IPS DF 6.9 (cell line): Measurements from ENCODE around the gene OLFM4.

Experiments
- DNase-seq: peaks from one replicate; pipeline ENCODE4 v3.0.0-alpha.2; 2013; ENCODE audit warnings: low read depth, low spot score
- H3K27ac ChIP-seq: one replicate; pipeline ENCODE4 v1.5.1; 2013; ENCODE audit warnings: low read length, control low read depth
- H3K27me3 ChIP-seq: 2 replicates; pipeline ENCODE4 v1.6.1; 2013; ENCODE audit warnings: mild to moderate bottlenecking, low read length; ENCODE audit not compliant: control insufficient read depth, insufficient read depth
- H3K36me3 ChIP-seq: 2 replicates; pipeline ENCODE4 v1.6.1; 2013; ENCODE audit warnings: low read length; ENCODE audit not compliant: control insufficient read depth, insufficient read depth
- H3K4me1 ChIP-seq: 2 replicates; pipeline ENCODE4 v1.6.1; 2013; ENCODE audit warnings: low read length; ENCODE audit not compliant: control insufficient read depth, insufficient read depth
- H3K4me3 ChIP-seq: 2 replicates; pipeline ENCODE4 v1.5.1; 2013; ENCODE audit warnings: mild to moderate bottlenecking, low read length
- H3K9me3 ChIP-seq: 2 replicates; pipeline ENCODE4 v1.6.1; 2013; ENCODE audit warnings: low read length, inconsistent platforms; ENCODE audit not compliant: control insufficient read depth, insufficient read depth
- WGBS: extraction: QIAGEN DNeasy Blood & Tissue Kit; methylation state at CpG from one replicate; pipeline ENCODE4 v1.1.7; 2013; ENCODE audit warnings: mixed read lengths, missing lambda C conversion rate; ENCODE audit not compliant: insufficient read length, insufficient coverage; 5-methylcytosine and 5-hydroxymethylcytosine counted together

Gene OLFM4

DNA sequence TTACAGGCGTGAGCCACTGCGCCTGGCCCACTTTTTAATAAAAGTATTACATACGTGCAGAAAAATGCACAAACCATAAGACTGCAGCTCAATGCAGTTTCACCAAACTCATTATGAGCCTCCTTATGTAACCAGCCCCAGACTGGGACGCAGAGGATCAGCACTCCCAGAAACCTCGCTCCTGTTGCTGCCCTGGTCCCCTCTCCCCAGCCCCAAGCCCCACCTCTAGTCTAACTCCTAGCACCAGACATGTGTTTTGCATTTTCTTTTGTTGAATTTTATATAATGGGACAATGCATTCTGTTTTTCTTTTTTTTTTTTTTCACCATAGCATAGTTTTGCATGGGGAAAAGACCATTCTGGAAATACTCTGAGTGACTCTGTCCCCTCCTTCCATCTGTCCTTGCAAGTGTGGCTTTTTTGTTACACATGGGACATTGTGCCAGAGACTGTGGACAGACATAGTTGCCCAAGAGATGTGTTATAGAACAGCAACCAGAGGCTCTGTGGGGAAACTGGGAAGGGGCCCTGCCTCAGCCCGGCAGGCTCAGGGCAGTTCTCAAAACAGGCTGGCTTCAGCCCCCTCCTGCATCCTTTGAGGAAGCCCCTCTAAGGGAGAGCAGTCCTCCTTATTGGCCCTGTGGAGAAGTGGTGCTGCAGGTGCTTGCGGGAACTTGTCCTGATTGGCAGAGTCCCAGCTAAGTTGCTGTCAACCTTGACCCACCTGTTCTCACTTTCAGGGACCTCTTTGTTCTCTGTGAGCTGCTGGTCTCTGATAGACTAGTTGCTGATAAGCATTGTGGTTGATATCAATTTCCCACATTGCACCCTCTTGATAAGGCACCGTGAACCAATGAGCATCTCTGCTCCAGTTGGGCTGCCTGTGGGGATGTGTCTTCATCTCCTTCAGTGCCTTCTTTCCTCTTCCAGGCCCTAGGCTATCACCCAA lies 13.8 kb upstream of the OLFM4 start:
- no peaks in the 10 kb centered on the region for H3K27me3 ChIP-seq
- no peak overlapping the region for H3K4me3 ChIP-seq
- no peaks in the 10 kb centered on the region for H3K9me3 ChIP-seq
- no peak overlapping the region for H3K27ac ChIP-seq
- no peak for DNase-seq
- WGBS: no CpG with 5 or more reads among the region's 8 CpGs
- H3K36me3 ChIP-seq: no peaks in the 10 kb centered on the region
- H3K4me1 ChIP-seq: no peaks in the 10 kb centered on the region

DNA sequence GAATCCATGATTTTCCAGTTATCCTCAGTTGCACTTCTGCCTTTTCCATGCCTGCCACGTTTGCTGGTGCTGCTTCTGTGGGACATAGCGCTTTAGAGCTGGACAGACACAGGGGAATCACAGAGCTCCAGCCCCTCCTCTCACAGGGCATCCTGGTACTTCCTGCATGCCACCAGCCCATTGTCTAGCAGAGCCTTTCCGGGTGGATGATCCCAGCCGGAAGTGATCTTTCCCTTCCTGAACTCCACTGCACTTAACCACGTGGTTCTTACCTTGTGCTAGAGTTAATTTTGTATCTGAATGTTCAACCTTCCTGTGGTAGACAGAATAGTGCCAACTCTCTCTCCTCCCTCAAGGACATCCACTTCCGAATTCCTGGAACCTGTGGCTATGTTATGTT lies 12.6 kb upstream of the OLFM4 start:
- H3K9me3 ChIP-seq: no peaks in the 10 kb centered on the region
- peaks cover 1% of the 10 kb centered on the region; the same call in 1 of the 2 replicates for H3K4me1 ChIP-seq
- no peaks in the 10 kb centered on the region for H3K36me3 ChIP-seq
- H3K4me3 ChIP-seq: no peak overlapping the region
- H3K27ac ChIP-seq: no peak overlapping the region
- no peaks in the 10 kb centered on the region for H3K27me3 ChIP-seq
- DNase-seq: no peak
- WGBS: no CpG with 5 or more reads among the region's 6 CpGs

DNA sequence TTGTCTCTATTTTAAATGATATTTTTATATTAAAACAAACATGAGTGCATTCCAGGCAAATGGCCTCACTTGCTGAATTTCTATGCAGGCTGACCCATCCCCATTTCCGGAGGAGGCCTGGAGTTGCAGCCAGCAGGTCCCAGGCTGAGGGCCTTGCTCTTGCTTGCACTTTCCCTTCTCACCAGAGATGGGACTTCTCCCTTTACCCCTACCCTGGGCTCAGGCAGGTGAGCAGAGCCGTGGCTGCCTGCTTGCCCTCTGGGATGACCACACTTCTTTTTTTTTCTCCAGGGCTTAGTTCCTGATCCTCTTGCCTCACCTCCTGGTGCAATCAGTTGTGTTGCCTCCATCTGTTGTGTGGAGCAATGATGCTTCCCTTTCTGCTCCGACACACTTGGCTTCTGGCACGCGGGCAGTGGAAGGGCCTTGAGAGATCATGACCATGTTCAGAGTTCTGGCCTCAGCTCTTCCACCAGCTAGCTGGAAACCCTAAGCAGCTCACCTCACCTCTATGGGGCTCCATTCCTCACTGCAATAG lies 11.1 kb upstream of the OLFM4 start:
- no peak overlapping the region for H3K27ac ChIP-seq
- DNase-seq: no peak
- no CpG with 5 or more reads among the region's 5 CpGs for whole genome bisulfite sequencing
- H3K36me3 ChIP-seq: no peaks in the 10 kb centered on the region
- H3K4me3 ChIP-seq: no peak overlapping the region
- no peaks in the 10 kb centered on the region for H3K27me3 ChIP-seq
- peaks cover 2% of the 10 kb centered on the region; the same call in 1 of the 2 replicates for H3K4me1 ChIP-seq
- no peaks in the 10 kb centered on the region for H3K9me3 ChIP-seq

DNA sequence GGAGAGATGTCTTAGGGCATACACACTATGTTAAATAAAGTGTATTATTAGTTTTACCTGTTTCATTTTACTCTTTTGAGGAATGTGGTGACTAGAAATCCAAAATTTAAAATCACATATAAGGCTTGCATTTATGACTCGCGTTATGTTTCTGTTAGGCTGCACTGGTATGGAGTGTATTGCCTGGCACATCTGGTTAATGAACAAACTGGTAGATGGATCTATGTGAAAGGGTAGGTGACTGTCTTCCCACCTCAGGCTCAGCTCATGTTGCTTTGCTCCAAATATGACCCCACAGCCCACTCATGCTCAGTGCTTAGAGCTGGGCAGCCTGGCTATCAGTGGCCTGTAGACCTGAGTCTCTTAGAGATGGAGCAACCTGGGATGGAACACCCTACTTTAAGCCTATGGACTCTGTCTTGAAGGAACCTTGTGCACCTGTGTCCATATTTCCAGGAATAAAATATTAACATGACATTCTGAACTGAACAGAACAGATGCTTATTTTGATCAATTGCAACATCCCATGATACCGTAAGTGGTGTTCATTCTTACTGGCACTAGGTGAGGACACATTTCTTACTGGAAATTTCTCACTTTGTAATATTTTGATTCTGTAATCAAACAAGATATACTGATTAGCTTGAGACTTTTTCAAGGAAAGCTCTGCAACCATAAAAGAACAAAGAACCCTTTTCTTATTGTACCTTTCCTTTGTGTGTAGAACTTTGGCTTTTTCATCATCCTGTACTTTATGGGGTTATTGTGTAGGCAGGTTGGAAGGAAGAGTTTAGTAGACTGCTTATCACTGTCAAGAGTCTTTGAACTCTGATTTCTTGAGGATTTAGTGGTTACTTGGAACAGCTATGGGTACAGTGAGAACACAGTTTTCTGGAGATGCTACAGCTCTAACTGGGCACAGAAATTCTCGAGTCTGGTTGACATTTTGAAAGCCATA lies 9.6 kb upstream of the OLFM4 start:
- Histone ChIP-seq H3K4me1 (peaks cover 2% of the 10 kb centered on the region; the same call in 1 of the 2 replicates), H3K36me3 (no peaks in the 10 kb centered on the region), H3K27ac (no peak overlapping the region), H3K4me3 (no peak overlapping the region), H3K9me3 (no peaks in the 10 kb centered on the region), H3K27me3 (no peaks in the 10 kb centered on the region)
- WGBS: no CpG with 5 or more reads among the region's 4 CpGs
- DNase-seq: no peak

DNA sequence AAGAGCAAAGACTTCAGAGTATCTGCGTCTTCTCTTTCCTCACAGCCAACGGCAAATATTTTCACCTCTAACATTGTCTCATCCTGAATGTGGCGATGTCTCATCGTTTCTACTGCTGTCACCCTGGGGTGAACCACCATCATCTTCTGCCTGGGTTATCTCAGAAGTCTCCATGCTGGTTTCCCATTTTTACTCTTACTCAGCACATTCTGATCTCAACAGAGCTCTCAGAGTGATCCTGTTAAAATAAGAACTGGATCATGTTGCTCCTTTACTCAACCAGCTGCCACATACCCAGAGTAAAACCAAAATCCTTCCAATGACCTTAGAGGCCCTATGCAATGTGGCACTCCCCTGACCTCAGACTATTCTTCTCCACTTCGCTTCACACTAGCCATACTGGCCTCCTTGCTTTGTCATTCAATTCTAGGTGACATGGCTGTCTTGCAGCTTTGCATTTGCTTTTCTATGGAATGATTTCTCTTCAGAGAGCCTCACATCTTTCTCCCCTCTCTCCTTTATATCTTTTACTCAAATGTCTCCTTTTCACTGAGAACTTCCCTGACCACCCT lies 7.8 kb upstream of the OLFM4 start:
- DNase-seq: no peak
- Histone ChIP-seq H3K36me3 (no peaks in the 10 kb centered on the region), H3K27ac (no peak overlapping the region), H3K27me3 (no peaks in the 10 kb centered on the region), H3K9me3 (no peaks in the 10 kb centered on the region), H3K4me3 (no peak overlapping the region), H3K4me1 (peaks cover 2% of the 10 kb centered on the region; the same call in 1 of the 2 replicates)
- WGBS: no CpG with 5 or more reads among the region's 5 CpGs

DNA sequence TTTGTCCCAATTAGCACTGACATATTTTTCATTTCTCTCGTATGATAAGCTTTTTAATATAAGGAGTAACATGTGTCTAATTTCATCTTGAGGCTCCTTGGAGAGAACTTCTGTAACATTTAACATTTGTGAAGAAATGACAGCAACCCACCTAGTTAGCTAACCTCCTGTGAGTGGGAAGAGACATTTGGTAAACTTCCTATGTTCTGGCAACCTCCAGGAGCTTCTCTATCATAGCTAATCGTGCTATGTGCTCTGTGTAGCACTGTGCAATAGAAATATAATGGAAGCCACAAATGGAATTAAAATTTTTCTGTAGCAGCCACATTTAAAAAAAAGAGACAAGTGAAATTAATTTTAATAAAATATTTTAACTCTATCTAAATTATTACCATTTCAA lies 5.4 kb upstream of the OLFM4 start:
- Histone ChIP-seq H3K27ac (no peak overlapping the region), H3K4me1 (peaks cover 2% of the 10 kb centered on the region; the same call in 1 of the 2 replicates), H3K27me3 (no peaks in the 10 kb centered on the region), H3K4me3 (no peak overlapping the region), H3K9me3 (no peaks in the 10 kb centered on the region), H3K36me3 (no peaks in the 10 kb centered on the region)
- DNase-seq: no peak
- no CpG with 5 or more reads among the region's 2 CpGs for WGBS

DNA sequence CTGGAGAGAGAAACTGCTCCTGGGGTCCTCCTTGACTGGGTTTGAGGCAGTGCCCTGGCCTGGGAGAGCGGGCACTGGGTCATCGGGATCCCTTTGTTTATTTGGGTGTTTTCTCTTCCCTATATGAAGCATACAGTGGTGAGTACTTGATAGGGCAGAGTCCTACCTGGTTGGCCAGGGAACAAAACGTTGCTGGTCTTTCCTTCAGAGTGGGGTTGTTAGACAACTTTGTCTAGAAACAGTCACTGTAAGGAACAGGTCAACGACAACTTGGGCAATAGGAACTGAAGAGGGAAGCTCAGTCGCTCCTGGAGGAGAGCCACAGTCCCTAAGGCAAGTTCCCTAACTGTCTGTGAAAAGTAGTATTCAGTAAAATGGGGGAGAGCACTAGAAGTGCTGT lies 550 bp upstream of the OLFM4 start:
- Histone ChIP-seq H3K9me3 (no peaks in the 10 kb centered on the region), H3K27ac (no peak overlapping the region), H3K36me3 (no peaks in the 10 kb centered on the region), H3K4me1 (no peaks in the 10 kb centered on the region), H3K27me3 (no peaks in the 10 kb centered on the region), H3K4me3 (no peak overlapping the region)
- no CpG with 5 or more reads among the region's 5 CpGs for WGBS
- DNase-seq: no peak

DNA sequence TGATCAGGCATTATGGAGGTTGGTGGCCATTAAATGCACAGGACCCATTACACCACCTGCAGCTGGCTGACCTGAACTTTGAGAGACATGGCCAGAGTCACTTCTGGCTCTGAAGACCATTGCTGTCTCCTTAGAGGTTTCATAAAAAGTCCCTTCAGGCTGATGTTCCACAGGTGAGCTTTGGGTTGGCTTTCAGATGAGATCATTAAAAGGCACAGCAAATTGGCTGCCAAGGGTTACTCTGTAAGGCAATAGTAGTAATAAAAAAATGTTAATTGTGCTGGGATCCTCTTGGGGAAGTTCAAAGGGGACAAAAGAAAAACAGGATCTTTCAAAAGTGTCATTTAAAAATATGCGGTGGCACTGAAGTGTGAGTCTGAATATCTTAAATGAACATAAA lies 4.2 kb downstream of the OLFM4 start:
- H3K9me3 ChIP-seq: no peaks in the 10 kb centered on the region
- no peak for DNase-seq
- no peak overlapping the region for H3K27ac ChIP-seq
- no peak overlapping the region for H3K4me3 ChIP-seq
- no peaks in the 10 kb centered on the region for H3K27me3 ChIP-seq
- H3K36me3 ChIP-seq: no peaks in the 10 kb centered on the region
- H3K4me1 ChIP-seq: no peaks in the 10 kb centered on the region; the same call in 1 of the 2 replicates
- no CpG with 5 or more reads among the region's 1 CpG for WGBS

DNA sequence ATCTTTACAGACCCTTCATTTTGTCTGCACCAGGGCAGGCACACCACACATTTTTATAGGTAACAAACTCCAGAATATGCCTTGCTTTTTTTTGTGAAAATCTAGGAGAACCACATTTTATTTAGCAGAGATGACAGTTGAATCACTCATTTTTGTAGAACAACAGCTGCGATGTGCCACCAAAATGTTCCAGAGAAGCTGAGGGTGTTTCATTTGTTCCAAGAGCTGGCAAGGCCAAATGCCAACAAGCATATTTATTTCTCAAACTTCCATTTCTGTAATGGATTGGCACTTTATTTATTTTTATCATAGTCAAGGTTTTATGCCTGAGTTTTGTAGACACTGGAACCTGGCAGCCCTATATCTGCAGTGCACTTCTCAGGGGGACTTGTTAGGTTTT lies 10.4 kb downstream of the OLFM4 start:
- no CpG with 5 or more reads among the region's 1 CpG for WGBS
- no peak overlapping the region for H3K27ac ChIP-seq
- H3K36me3 ChIP-seq: no peaks in the 10 kb centered on the region
- H3K9me3 ChIP-seq: no peaks in the 10 kb centered on the region
- no peaks in the 10 kb centered on the region for H3K27me3 ChIP-seq
- DNase-seq: no peak
- H3K4me1 ChIP-seq: no peaks in the 10 kb centered on the region; the same call in 1 of the 2 replicates
- no peak overlapping the region for H3K4me3 ChIP-seq
